HG03571 (cell line): ENCODE results near the gene STK32C.

ENCODE experiments used
- ATAC-seq: cut with Tn5 transposase; IDR thresholded peaks from one replicate; pipeline ENCODE4 v1.9.1; 2021; ENCODE audit not compliant: unreplicated experiment

STK32C gene

GRCh38 chr10:132174237-132174636, 133.5 kb downstream of the STK32C start:
- ATAC-seq: no peak

DNA sequence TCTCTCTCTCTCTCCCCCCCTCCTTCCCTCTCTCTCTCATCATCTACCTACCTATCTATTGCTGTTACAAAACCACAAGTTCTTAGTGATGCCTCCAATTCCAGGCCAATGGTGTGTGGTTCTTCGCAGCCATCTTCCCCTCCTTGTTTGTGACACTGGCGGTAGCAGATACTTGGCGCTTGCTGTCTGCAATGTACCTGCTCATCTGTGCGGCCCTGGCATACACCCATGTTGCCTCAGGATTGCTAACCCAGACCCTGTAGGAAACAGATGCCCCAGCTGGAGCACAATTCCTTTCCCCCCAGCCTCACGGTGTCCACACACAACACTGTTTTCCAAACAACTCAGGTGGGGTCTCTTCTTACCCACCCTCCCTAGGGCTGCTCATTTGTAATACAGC, 134.6 kb downstream of the STK32C start:
- no peak for ATAC-seq

- no peak for ATAC-seq
Measured at GRCh38 chr10:132172091-132173066, 135.4 kb downstream of the STK32C start.

GRCh38 chr10:132170561-132171361, 137.0 kb downstream of the STK32C start:
- no peak for ATAC-seq

GRCh38 chr10:132169766-132170560, 137.8 kb downstream of the STK32C start:
- ATAC-seq: no peak

- no peak for ATAC-seq
Measured at GRCh38 chr10:132169031-132169765, 138.6 kb downstream of the STK32C start.

GRCh38 chr10:132168571-132169030, 139.1 kb downstream of the STK32C start:
- ATAC-seq: no peak

- ATAC-seq: no peak
Measured at GRCh38 chr10:132167976-132168375, 139.8 kb downstream of the STK32C start.

DNA sequence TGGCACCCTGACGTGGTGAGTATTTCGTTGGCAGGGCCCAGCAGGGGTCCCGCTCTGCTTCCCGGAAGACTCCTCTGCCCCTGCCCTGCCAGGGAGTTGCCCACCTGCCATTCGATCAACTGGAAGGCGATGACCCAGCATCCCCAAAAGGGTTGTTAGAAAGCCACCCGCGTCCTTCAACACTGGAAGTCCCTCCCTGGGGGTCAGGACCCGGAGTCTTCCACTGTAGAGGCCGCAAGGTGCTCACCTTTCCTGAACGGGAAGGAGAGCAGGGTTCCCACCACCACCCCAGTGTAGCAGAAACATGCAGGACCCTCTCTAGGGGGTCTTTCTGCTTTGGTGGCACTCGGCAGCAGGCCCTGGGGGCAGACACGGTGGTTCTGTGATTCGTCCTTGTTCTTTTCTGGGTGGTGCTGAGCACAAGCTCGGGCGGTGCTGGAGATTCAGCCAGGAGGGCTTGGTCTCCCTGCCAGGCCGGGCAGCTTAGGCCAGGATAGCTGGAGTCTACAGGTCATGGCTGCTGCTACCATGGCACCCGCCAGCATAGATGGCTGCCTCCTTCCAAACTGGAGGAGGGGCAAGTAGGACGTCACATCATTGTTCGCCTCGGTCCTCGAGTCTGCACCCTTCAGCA, 140.6 kb downstream of the STK32C start:
- no peak for ATAC-seq

DNA sequence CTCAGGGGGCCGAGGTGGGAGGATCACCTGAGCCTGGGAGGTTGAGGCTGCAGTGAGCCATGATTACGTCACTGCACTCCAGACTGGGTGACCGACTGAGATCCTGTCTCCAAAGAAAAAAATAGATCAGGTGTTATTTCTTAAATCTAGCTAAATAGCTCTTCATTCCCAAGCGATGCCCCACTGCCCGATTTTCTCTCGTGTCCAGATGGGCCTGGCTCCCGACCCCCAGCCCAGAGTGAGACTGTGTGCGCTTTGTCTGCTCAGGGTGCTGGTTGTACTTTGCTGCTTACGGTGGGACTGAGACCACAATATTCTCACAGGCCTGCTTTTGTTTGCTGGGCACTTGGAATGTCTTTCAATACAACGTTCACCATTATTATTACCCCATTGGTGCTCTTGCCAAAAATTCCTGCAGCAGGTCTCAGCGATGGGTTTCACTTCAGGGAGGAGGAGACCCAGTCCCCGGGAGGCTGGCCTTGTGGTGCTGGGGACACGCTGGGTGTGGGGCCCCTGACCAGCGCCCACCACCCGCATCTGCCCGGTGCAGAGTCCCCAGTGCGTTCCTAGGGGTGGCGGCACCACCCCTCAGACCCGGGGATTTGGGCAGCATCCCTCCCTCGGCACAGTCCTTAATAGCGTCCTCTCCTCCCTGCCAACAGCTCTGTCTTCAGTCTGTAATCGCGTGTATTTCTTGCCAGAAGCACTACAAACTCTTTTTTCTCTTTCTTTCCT, 141.4 kb downstream of the STK32C start:
- ATAC-seq: no peak

GRCh38 chr10:132165416-132165980, 142.3 kb downstream of the STK32C start:
- ATAC-seq: no peak

DNA sequence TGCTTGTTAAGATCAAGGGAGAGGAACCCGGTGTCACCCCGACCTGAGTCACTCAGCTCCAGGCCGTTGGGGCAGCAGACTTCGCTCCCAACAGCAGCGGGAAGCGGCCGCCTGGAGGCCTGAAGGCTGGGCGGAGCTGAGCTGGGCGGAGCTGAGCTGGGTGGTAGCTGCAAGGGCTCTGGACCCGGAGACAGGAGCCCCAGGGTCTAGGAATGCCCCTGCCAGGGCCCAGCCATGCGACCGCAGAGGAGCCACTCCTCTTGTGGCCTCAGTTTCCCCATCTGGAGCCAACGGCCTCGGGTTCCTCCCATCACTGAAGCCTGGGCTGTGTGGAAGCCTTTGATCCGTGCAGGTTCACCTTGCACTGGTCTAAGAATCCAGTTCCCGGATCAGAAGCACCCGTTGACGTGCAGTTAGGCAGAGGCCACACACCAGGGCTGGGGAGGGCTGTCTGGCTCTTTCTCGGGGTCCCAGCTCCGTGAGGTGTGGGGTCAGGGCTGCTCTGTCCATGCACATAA, 142.9 kb downstream of the STK32C start:
- ATAC-seq: no peak

- no peak for ATAC-seq
Measured at GRCh38 chr10:132163826-132164515, 143.8 kb downstream of the STK32C start.

DNA sequence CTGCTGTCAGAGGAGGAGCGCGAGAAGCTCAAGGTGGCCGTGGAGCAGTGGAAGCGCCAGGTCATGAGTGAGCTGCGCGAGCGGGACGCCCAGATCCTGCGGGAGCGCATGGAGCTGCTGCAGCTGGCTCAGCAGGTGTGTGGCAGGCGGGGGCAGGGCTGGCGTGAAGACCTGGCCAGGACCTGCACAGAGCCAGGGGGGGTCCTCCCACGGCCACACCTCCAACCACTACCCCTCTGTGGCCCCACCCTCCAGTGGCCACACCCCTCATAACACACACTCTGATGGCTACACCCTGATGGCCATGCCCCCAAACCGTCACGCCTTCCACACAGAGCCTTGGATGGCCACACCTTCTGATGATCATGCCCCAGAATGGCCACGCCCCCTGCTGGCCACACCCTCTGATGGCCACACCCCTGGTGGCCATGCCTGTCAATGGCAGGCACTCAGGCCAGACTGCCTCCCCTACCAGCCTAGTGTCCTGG, 144.4 kb downstream of the STK32C start:
- no peak for ATAC-seq

- no peak for ATAC-seq
Measured at GRCh38 chr10:132162590-132163277, 145.0 kb downstream of the STK32C start.

GRCh38 chr10:132162021-132162531, 145.7 kb downstream of the STK32C start:
- ATAC-seq: no peak
